Measurements from ENCODE around the gene SCN1A.
"Not testable (repeated sequence)": the region's sequence is repeated elsewhere in the genome, so short reads cannot be mapped to it uniquely, and the experiment has no call there.

The SCN1A gene

GRCh38 chr2:166135152-166135848 lies 7.5 kb upstream of the SCN1A start:
- no peak for DNase-seq (ENCODE audit: low read depth in 2 of 2)

GRCh38 chr2:166134252-166135151 lies 6.7 kb upstream of the SCN1A start:
- DNase-seq (ENCODE audit: low read depth in 2 of 2): no peak

GRCh38 chr2:166133653-166134052 lies 5.8 kb upstream of the SCN1A start:
- DNase-seq (ENCODE audit: low read depth in 2 of 2): no peak

- DNase-seq (ENCODE audit: low read depth in 2 of 2): no peak
Observed at GRCh38 chr2:166128156-166128505, 311 bp upstream of the SCN1A start.

GRCh38 chr2:166126007-166126639 lies 1.7 kb downstream of the SCN1A start:
- no peak for DNase-seq (ENCODE audit: low read depth in 2 of 2)

- DNase-seq (ENCODE audit: low read depth in 2 of 2): no peak
Observed at GRCh38 chr2:166125557-166125956, 2.3 kb downstream of the SCN1A start.

- no peak for DNase-seq (ENCODE audit: low read depth in 2 of 2)
Observed at GRCh38 chr2:166118180-166118579, 9.6 kb downstream of the SCN1A start.

- no peak for DNase-seq (ENCODE audit: low read depth in 2 of 2)
Observed at GRCh38 chr2:166117491-166117890, 10.3 kb downstream of the SCN1A start.

GRCh38 chr2:166115589-166115988 lies 12.2 kb downstream of the SCN1A start:
- DNase-seq (ENCODE audit: low read depth in 2 of 2): no peak

- DNase-seq (ENCODE audit: low read depth in 2 of 2): no peak
Observed at GRCh38 chr2:166112193-166112605, 15.6 kb downstream of the SCN1A start.

- DNase-seq (ENCODE audit: low read depth in 2 of 2): no peak
Observed at GRCh38 chr2:166106431-166107015, 21.3 kb downstream of the SCN1A start.

GRCh38 chr2:166104773-166105172 lies 23.0 kb downstream of the SCN1A start:
- no peak for DNase-seq (ENCODE audit: low read depth in 2 of 2)

GRCh38 chr2:166104084-166104483 lies 23.7 kb downstream of the SCN1A start:
- DNase-seq (ENCODE audit: low read depth in 2 of 2): no peak

GRCh38 chr2:166103277-166103676 lies 24.5 kb downstream of the SCN1A start:
- DNase-seq (ENCODE audit: low read depth in 2 of 2): not testable (repeated sequence)

GRCh38 chr2:166094325-166094724 lies 33.5 kb downstream of the SCN1A start:
- DNase-seq (ENCODE audit: low read depth in 2 of 2): no peak

- DNase-seq (ENCODE audit: low read depth in 2 of 2): no peak
Observed at GRCh38 chr2:166092889-166093288, 34.9 kb downstream of the SCN1A start.

GRCh38 chr2:166091439-166091838 lies 36.4 kb downstream of the SCN1A start:
- DNase-seq (ENCODE audit: low read depth in 2 of 2): no peak

- DNase-seq (ENCODE audit: low read depth in 2 of 2): no peak
Observed at GRCh38 chr2:166090908-166091307, 36.9 kb downstream of the SCN1A start.

- DNase-seq (ENCODE audit: low read depth in 2 of 2): no peak
Observed at GRCh38 chr2:166090346-166090745, 37.5 kb downstream of the SCN1A start.

GRCh38 chr2:166088634-166089033 lies 39.2 kb downstream of the SCN1A start:
- no peak for DNase-seq (ENCODE audit: low read depth in 2 of 2)

- DNase-seq (ENCODE audit: low read depth in 2 of 2): no peak
Observed at GRCh38 chr2:166084301-166084700, 43.5 kb downstream of the SCN1A start.

GRCh38 chr2:166082736-166083135 lies 45.1 kb downstream of the SCN1A start:
- no peak for DNase-seq (ENCODE audit: low read depth in 2 of 2)
